ENCODE results near the gene GCHFR. TPM values are rescaled to one million over a fixed set of nuclear protein-coding genes. Genes with fewer than 3 reads are reported as not detected.
A peak's percentile ranks its signal among the peaks of the same experiment; 100 is the strongest.

The GCHFR gene
- total RNA-seq, 2 experiments from 2014 or later = 36.0 to 40.2 TPM

- H3K27me3 Mint-ChIP-seq = no peaks in the 10 kb centered on the region
- peak; percentile 57 for DNase-seq
- H3K36me3 Mint-ChIP-seq = peaks cover 8% of the 10 kb centered on the region
- intact Hi-C loops (cut with micrococcal nuclease) = loop anchor here (5.0 to 10.0 kb wide), 2 partner anchors 75 to 202 kb away; partner anchors contain the start of genes CCDC32, RPUSD2 and SPINT1
- POLR2A ChIA-PET = interaction anchor here (0.6 to 1.2 kb wide), 5 partner anchors 25 to 172 kb away, joined by 3 to 4 read pairs (median 3); partner anchors contain the start of gene RAD51
- no peak within 1 kb of the TSS for H3K4me3 Mint-ChIP-seq
- H3K9me3 Mint-ChIP-seq = no peaks in the 10 kb centered on the region
- H3K4me1 Mint-ChIP-seq (ENCODE audit: low read depth) = peaks cover 32% of the 10 kb centered on the region
- CTCF ChIA-PET = interaction anchor here (1.1 to 2.1 kb wide), 2 partner anchors 13 to 88 kb away, joined by 4 read pairs; no protein-coding TSS in a partner anchor
- H3K27ac Mint-ChIP-seq = peak within 1 kb of the TSS; percentile 60
These were observed 5.6 kb downstream of the GCHFR start, which contains the start of gene C15orf62 for GRCh38 chr15:40769274-40770146. Gene C15orf62 (plus strand): TSS chr15:40769980. CDS start chr15:40770496, 516 bp downstream.

- Mint-ChIP-seq H3K4me1 (ENCODE audit: low read depth) (peaks cover 24% of the 10 kb centered on the region), H3K27me3 (no peaks in the 10 kb centered on the region), H3K36me3 (peaks cover 12% of the 10 kb centered on the region), H3K4me3 (no peak overlapping the region), H3K27ac (peak overlapping the region; percentile 60), H3K9me3 (no peaks in the 10 kb centered on the region)
- intact Hi-C loops (cut with micrococcal nuclease) = no loop called here
- ChIA-PET POLR2A (interaction anchor here (1.0 to 1.2 kb wide), 3 partner anchors 26 to 75 kb away, joined by 3 to 4 read pairs (median 3); partner anchors contain the start of gene RAD51), CTCF (interaction anchor here (1.1 to 2.1 kb wide), 3 partner anchors 12 to 87 kb away, joined by 4 to 6 read pairs (median 4); no protein-coding TSS in a partner anchor)
- DNase-seq = no peak
These were observed 6.4 kb downstream of the GCHFR start for GRCh38 chr15:40770147-40770721.

- Mint-ChIP-seq H3K27ac (peak overlapping the region; percentile 5), H3K9me3 (no peaks in the 10 kb centered on the region), H3K27me3 (no peaks in the 10 kb centered on the region), H3K4me1 (ENCODE audit: low read depth) (peaks cover 17% of the 10 kb centered on the region), H3K36me3 (peaks cover 12% of the 10 kb centered on the region), H3K4me3 (no peak overlapping the region)
- ChIA-PET CTCF (interaction anchor here (2.0 kb wide), 1 partner anchor 11 kb away, joined by 6 read pairs; no protein-coding TSS in a partner anchor), POLR2A (no interaction called here)
- intact Hi-C loops (cut with micrococcal nuclease) = no loop called here
- DNase-seq = no peak
These were observed 7.4 kb downstream of the GCHFR start for GRCh38 chr15:40771242-40771641.

GRCh38 chr15:40772014-40772413 is 8.1 kb downstream of the GCHFR start:
- H3K4me3 Mint-ChIP-seq = no peak overlapping the region
- ChIA-PET CTCF (interaction anchor here (2.0 kb wide), 1 partner anchor 10 kb away, joined by 6 read pairs; no protein-coding TSS in a partner anchor), POLR2A (no interaction called here)
- no peaks in the 10 kb centered on the region for H3K9me3 Mint-ChIP-seq
- no peaks in the 10 kb centered on the region for H3K27me3 Mint-ChIP-seq
- H3K4me1 Mint-ChIP-seq (ENCODE audit: low read depth) = peaks cover 24% of the 10 kb centered on the region
- H3K27ac Mint-ChIP-seq = no peak overlapping the region
- DNase-seq = no peak
- intact Hi-C loops (cut with micrococcal nuclease) = no loop called here
- H3K36me3 Mint-ChIP-seq = peaks cover 18% of the 10 kb centered on the region

- ChIA-PET POLR2A (no interaction called here), CTCF (interaction anchor here (0.7 to 1.3 kb wide), 3 partner anchors 9 to 29 kb away, joined by 3 to 4 read pairs (median 3); no protein-coding TSS in a partner anchor)
- intact Hi-C loops (cut with micrococcal nuclease) = no loop called here
- Mint-ChIP-seq H3K27ac (no peak overlapping the region), H3K9me3 (no peaks in the 10 kb centered on the region), H3K4me1 (ENCODE audit: low read depth) (peaks cover 24% of the 10 kb centered on the region), H3K36me3 (peaks cover 18% of the 10 kb centered on the region), H3K27me3 (no peaks in the 10 kb centered on the region), H3K4me3 (no peak overlapping the region)
- DNase-seq = no peak
These were observed 9.6 kb downstream of the GCHFR start for GRCh38 chr15:40773496-40773895.

GRCh38 chr15:40773902-40774301 is 10.0 kb downstream of the GCHFR start:
- H3K4me1 Mint-ChIP-seq (ENCODE audit: low read depth) = peaks cover 21% of the 10 kb centered on the region
- H3K27me3 Mint-ChIP-seq = no peaks in the 10 kb centered on the region
- H3K36me3 Mint-ChIP-seq = peaks cover 18% of the 10 kb centered on the region
- no peak for DNase-seq
- no peaks in the 10 kb centered on the region for H3K9me3 Mint-ChIP-seq
- H3K27ac Mint-ChIP-seq = no peak overlapping the region
- no peak overlapping the region for H3K4me3 Mint-ChIP-seq
- CTCF ChIA-PET = interaction anchor here (0.7 to 1.3 kb wide), 3 partner anchors 9 to 30 kb away, joined by 3 to 4 read pairs (median 3); no protein-coding TSS in a partner anchor
- POLR2A ChIA-PET = interaction anchor here (0.5 kb wide), 1 partner anchor 8 kb away, joined by 4 read pairs; no protein-coding TSS in a partner anchor
- intact Hi-C loops (cut with micrococcal nuclease) = no loop called here

- H3K4me3 Mint-ChIP-seq = no peak overlapping the region
- no peaks in the 10 kb centered on the region for H3K27me3 Mint-ChIP-seq
- intact Hi-C loops (cut with micrococcal nuclease) = no loop called here
- ChIA-PET CTCF (no interaction called here), POLR2A (no interaction called here)
- peaks cover 24% of the 10 kb centered on the region for H3K36me3 Mint-ChIP-seq
- peaks cover 10% of the 10 kb centered on the region for H3K4me1 Mint-ChIP-seq (ENCODE audit: low read depth)
- no peak for DNase-seq
- H3K9me3 Mint-ChIP-seq = no peaks in the 10 kb centered on the region
- H3K27ac Mint-ChIP-seq = no peak overlapping the region
These were observed 11.1 kb downstream of the GCHFR start for GRCh38 chr15:40775007-40775406.

GRCh38 chr15:40775740-40776536 is 12.1 kb downstream of the GCHFR start:
- ChIA-PET CTCF (interaction anchor here (0.6 to 2.0 kb wide), 7 partner anchors 10 to 445 kb away, joined by 3 to 6 read pairs (median 4); partner anchors contain the start of gene VPS18), POLR2A (interaction anchor here (0.9 kb wide), 1 partner anchor 13 kb away, joined by 3 read pairs; no protein-coding TSS in a partner anchor)
- Mint-ChIP-seq H3K27ac (no peak overlapping the region), H3K4me1 (ENCODE audit: low read depth) (peaks cover 7% of the 10 kb centered on the region), H3K36me3 (peaks cover 24% of the 10 kb centered on the region), H3K9me3 (no peaks in the 10 kb centered on the region), H3K27me3 (no peaks in the 10 kb centered on the region), H3K4me3 (no peak overlapping the region)
- no peak for DNase-seq
- intact Hi-C loops (cut with micrococcal nuclease) = no loop called here

- Mint-ChIP-seq H3K27ac (no peak overlapping the region), H3K27me3 (no peaks in the 10 kb centered on the region), H3K9me3 (no peaks in the 10 kb centered on the region), H3K4me1 (ENCODE audit: low read depth) (peaks cover 7% of the 10 kb centered on the region), H3K36me3 (peaks cover 24% of the 10 kb centered on the region), H3K4me3 (no peak overlapping the region)
- intact Hi-C loops (cut with micrococcal nuclease) = no loop called here
- POLR2A ChIA-PET = interaction anchor here (0.6 to 0.9 kb wide), 2 partner anchors 13 to 128 kb away, joined by 3 read pairs; no protein-coding TSS in a partner anchor
- peak; percentile 62 for DNase-seq
- CTCF ChIA-PET = interaction anchor here (0.6 to 2.0 kb wide), 7 partner anchors 9 to 444 kb away, joined by 3 to 6 read pairs (median 4); partner anchors contain the start of gene VPS18
These were observed 12.8 kb downstream of the GCHFR start for GRCh38 chr15:40776537-40777141.

- peak; percentile 87 for DNase-seq
- H3K9me3 Mint-ChIP-seq = no peaks in the 10 kb centered on the region
- ChIA-PET CTCF (interaction anchor here (0.6 to 7.0 kb wide), 43 partner anchors 8 to 262 kb away, joined by 3 to 47 read pairs (median 5); partner anchors contain the start of genes C15orf62, DNAJC17, GCHFR and RAD51), POLR2A (interaction anchor here (0.5 to 0.7 kb wide), 2 partner anchors 107 to 110 kb away, joined by 3 read pairs; no protein-coding TSS in a partner anchor)
- peaks cover 22% of the 10 kb centered on the region for H3K4me1 Mint-ChIP-seq (ENCODE audit: low read depth)
- peaks cover 9% of the 10 kb centered on the region for H3K36me3 Mint-ChIP-seq
- no peak overlapping the region for H3K4me3 Mint-ChIP-seq
- H3K27me3 Mint-ChIP-seq = no peaks in the 10 kb centered on the region
- intact Hi-C loops (cut with micrococcal nuclease) = loop anchor here (1.0 to 2.0 kb wide), 3 partner anchors 18 to 103 kb away; partner anchors contain the start of gene GCHFR
- no peak overlapping the region for H3K27ac Mint-ChIP-seq
These were observed 18.9 kb downstream of the GCHFR start for GRCh38 chr15:40782609-40783227.

Measured in activated CD4-positive, alpha-beta memory T cell treated with anti-CD3 and anti-CD28 coated beads for 36 hours (primary cell).